Loucy (cell line): ENCODE data around the gene MT1E.

ENCODE experiments used
- CTCF ChIP-seq: fragments of 200-600 bp; sonication (generic); conservative IDR thresholded peaks from 2 replicates; pipeline ENCODE4 v1.5.1; 2014; ENCODE audit warnings: mild to moderate bottlenecking, antibody characterized with exemption, low read length
- EZH2phosphoT487 ChIP-seq: fragments of 200-600 bp; IDR thresholded peaks from 2 replicates; pipeline ENCODE4 v1.6.1; 2018; ENCODE audit warnings: antibody characterized with exemption, mild to moderate bottlenecking, moderate library complexity, borderline replicate concordance

- no peak for TF ChIP-seq CTCF
- no peak for TF ChIP-seq EZH2phosphoT487
These were observed 27.0 kb downstream of the MT1E start for GRCh38 chr16:56652600-56652999.
